AG04449 (cell line): ENCODE measurements around the gene TUB.

Experiments
- CTCF ChIA-PET: fragments of 350-600 bp; formaldehyde crosslinking; extraction: SDS; loops from one replicate; lab custom pipeline; 2021; ENCODE audit warnings: antibody characterized with exemption; lab: Yijun Ruan, JAX
- POLR2A ChIA-PET: fragments of 400-600, 350-600 bp; formaldehyde crosslinking; extraction: SDS; loops from one replicate; lab custom pipeline; 2020; ENCODE audit warnings: antibody characterized with exemption, inconsistent platforms; lab: Yijun Ruan, JAX
- DNase-seq: peaks from one replicate; pipeline ENCODE4 v3.0.0-alpha.2; 2010; ENCODE audit warnings: low read depth, low spot score
- H3K4me3 ChIP-seq: 2 replicates; pipeline ENCODE4 v1.5.1; 2011; ENCODE audit warnings: low read depth, mild to moderate bottlenecking, control low read depth, low read length
- CTCF ChIP-seq: IDR thresholded peaks from one replicate; pipeline ENCODE4 v1.5.1; 2011; ENCODE audit warnings: mild to moderate bottlenecking, moderate library complexity, low read length, control low read depth, inconsistent platforms; ENCODE audit not compliant: insufficient read depth; ENCODE audit errors: missing control alignments

Gene TUB

GRCh38 chr11:8097062-8097461 is 16.1 kb downstream of the TUB start:
- POLR2A ChIA-PET: interaction anchor here (2.6 kb wide), 1 partner anchor 91 kb away, joined by 16 read pairs; no protein-coding TSS in a partner anchor
- H3K4me3 ChIP-seq: no peak overlapping the region
- TF ChIP-seq CTCF: no peak
- DNase-seq: no peak
- CTCF ChIA-PET: interaction anchor here (1.3 to 22.7 kb wide), 12 partner anchors 12 to 204 kb away, joined by 5 to 1552 read pairs (median 46); partner anchors contain the start of genes EIF3F and TUB

DNA sequence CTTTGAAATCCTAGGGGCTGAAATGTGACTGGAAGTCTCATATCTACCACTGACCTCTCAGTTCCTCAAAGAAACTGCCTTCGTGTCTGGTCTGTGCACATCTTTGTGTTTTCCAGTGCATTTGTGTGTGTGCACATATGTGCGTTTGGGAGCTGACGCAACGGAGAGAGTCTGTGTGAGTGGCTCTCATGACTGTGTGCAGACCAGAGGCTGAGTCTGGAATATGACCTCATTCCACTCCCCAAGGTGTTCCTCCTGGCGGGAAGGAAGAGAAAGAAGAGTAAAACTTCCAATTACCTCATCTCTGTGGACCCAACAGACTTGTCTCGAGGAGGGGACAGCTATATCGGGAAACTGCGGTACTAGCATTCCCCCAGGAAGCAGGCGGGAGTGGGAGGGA is 16.5 kb downstream of the TUB start:
- CTCF ChIA-PET: interaction anchor here (1.3 to 22.7 kb wide), 14 partner anchors 12 to 469 kb away, joined by 5 to 1552 read pairs (median 35); partner anchors contain the start of genes EIF3F and TUB
- no peak overlapping the region for H3K4me3 ChIP-seq
- POLR2A ChIA-PET: interaction anchor here (1.2 to 2.6 kb wide), 2 partner anchors 86 to 91 kb away, joined by 3 to 16 read pairs; no protein-coding TSS in a partner anchor
- DNase-seq: no peak
- TF ChIP-seq CTCF: no peak

GRCh38 chr11:8097926-8098325 is 16.9 kb downstream of the TUB start:
- ChIA-PET CTCF (interaction anchor here (1.3 to 22.7 kb wide), 21 partner anchors 12 to 469 kb away, joined by 4 to 1552 read pairs (median 18); partner anchors contain the start of genes EIF3F and TUB), POLR2A (interaction anchor here (1.2 to 2.6 kb wide), 3 partner anchors 16 to 92 kb away, joined by 3 to 16 read pairs (median 4); no protein-coding TSS in a partner anchor)
- no peak for DNase-seq
- no peak overlapping the region for H3K4me3 ChIP-seq
- TF ChIP-seq CTCF: no peak

DNA sequence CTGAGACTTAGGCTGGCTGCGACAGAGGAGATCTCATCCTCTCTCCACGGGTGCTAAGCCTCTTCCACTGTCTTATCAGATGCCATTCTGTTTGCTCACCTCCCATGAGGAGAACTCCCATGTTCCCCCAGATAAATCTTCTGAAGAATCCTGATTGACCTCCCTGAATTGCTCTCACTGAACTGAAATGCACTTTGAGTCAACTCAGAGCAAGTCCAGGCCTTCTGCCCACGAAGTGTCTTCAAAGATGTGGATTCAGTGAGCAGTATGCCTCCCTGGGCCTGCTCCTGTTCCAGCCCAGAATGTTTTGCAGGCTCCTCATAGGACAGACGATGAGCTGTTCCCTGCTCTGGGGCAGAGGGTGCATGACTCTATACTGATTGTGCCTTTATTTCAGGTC is 17.4 kb downstream of the TUB start:
- no peak overlapping the region for H3K4me3 ChIP-seq
- POLR2A ChIA-PET: interaction anchor here (1.2 to 2.6 kb wide), 5 partner anchors 17 to 95 kb away, joined by 3 to 16 read pairs (median 4); no protein-coding TSS in a partner anchor
- CTCF ChIA-PET: interaction anchor here (0.6 to 22.7 kb wide), 37 partner anchors 12 to 1000 kb away, joined by 3 to 1552 read pairs (median 9); partner anchors contain the start of genes EIF3F, LMO1 and TUB
- peak; percentile 73 for DNase-seq
- TF ChIP-seq CTCF: no peak

DNA sequence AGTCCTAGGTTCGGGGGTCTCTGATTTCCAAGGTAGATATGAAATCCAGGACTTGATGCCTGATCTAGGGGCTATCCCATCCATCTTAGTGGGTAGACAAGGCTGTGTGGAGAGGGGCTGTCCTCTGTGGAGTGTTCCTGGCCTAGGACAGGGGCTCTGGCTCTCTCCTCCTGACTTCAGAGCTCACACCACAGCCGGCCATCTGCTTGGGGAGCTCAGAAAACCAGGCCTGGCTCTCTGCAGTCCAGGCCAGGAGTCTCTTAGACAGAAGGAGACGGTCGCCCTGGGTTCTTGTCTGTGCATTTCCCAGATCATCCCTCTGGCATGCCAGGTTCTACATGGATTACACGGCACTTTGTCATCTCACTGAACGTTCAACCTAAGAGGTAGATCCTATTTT is 17.9 kb downstream of the TUB start:
- no peak overlapping the region for H3K4me3 ChIP-seq
- TF ChIP-seq CTCF: no peak
- DNase-seq: no peak
- ChIA-PET POLR2A (interaction anchor here (1.2 to 2.6 kb wide), 5 partner anchors 17 to 96 kb away, joined by 3 to 16 read pairs (median 4); no protein-coding TSS in a partner anchor), CTCF (interaction anchor here (0.6 to 22.7 kb wide), 50 partner anchors 11 to 1001 kb away, joined by 3 to 1552 read pairs (median 8); partner anchors contain the start of genes EIF3F, LMO1 and TUB)

DNA sequence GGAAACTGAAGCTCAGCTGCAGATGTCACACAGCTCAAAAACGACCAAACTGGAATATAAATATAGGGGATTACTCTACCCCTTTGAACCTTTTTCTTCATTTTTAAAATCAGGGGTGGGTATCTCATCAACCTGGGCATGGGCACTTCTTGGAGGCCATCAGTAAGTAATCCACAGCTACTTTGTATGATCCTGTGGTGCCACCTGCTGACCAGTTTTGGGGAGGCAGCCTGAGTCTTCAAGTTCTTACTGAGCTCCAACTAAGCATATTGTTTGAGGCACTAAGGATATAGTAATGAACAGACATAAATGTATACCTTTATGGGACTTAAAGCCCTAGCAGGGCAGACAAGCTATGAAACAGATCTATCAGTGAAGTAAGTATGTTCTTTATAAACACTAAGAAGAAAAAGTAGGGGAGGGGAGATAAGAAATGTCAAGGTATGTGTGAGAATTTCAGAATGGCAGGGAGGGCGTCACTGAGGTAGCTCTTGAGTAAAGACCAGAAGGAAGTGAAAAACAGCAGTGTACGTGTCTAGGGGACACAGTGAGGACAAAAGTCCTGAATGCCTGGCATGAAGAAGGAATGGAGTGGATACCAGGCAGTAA is 18.4 kb downstream of the TUB start:
- TF ChIP-seq CTCF: peak; percentile 88
- ChIA-PET POLR2A (interaction anchor here (1.2 to 2.6 kb wide), 4 partner anchors 18 to 96 kb away, joined by 3 to 16 read pairs (median 4); no protein-coding TSS in a partner anchor), CTCF (interaction anchor here (0.8 to 22.7 kb wide), 50 partner anchors 11 to 1001 kb away, joined by 3 to 1552 read pairs (median 8); partner anchors contain the start of genes EIF3F, LMO1 and TUB)
- peak; percentile 46 for DNase-seq
- H3K4me3 ChIP-seq: no peak overlapping the region
